ENCODE data around the gene IKZF2. TPM values are rescaled to one million over a fixed set of nuclear protein-coding genes. Genes with fewer than 3 reads are reported as not detected.

Gene IKZF2
- total RNA-seq, 2 donors from 2014 or later = 4.5 to 4.8 TPM

GRCh38 chr2:213017404-213017803 lies 134.0 kb downstream of the IKZF2 start:
- Histone ChIP-seq H3K36me3 (no peaks in the 10 kb centered on the region), H3K27ac (no peak overlapping the region), H3K9ac (ENCODE audit: low read depth in 2 of 2, low read length in 2 of 2) (no peak overlapping the region), H3K4me1 (no peaks in the 10 kb centered on the region), H3K4me3 (no peak overlapping the region), H3K27me3 (no peaks in the 10 kb centered on the region), H3K9me3 (no peaks in the 10 kb centered on the region)
- intact Hi-C loops (cut with DNase I) = no loop called here
- no peak for DNase-seq
- TF ChIP-seq CTCF (IDR thresholded peaks at IDR 0.05) = no peak

- DNase-seq = no peak
- H3K4me1 ChIP-seq = no peaks in the 10 kb centered on the region
- no peak overlapping the region for H3K4me3 ChIP-seq
- intact Hi-C loops (cut with DNase I) = no loop called here
- no peak overlapping the region for H3K27ac ChIP-seq
- H3K36me3 ChIP-seq = no peaks in the 10 kb centered on the region
- no peak overlapping the region for H3K9ac ChIP-seq (ENCODE audit: low read depth in 2 of 2, low read length in 2 of 2)
- no peaks in the 10 kb centered on the region for H3K27me3 ChIP-seq
- H3K9me3 ChIP-seq = no peaks in the 10 kb centered on the region
- TF ChIP-seq CTCF (IDR thresholded peaks at IDR 0.05) = no peak
Observed at GRCh38 chr2:213016984-213017351, 134.4 kb downstream of the IKZF2 start.

GRCh38 chr2:213016166-213016983 lies 135.0 kb downstream of the IKZF2 start:
- no peak for TF ChIP-seq CTCF (IDR thresholded peaks at IDR 0.05)
- Histone ChIP-seq H3K4me1 (no peaks in the 10 kb centered on the region), H3K36me3 (no peaks in the 10 kb centered on the region), H3K27ac (no peak overlapping the region), H3K4me3 (no peak overlapping the region), H3K9me3 (no peaks in the 10 kb centered on the region), H3K9ac (ENCODE audit: low read depth in 2 of 2, low read length in 2 of 2) (no peak overlapping the region), H3K27me3 (no peaks in the 10 kb centered on the region)
- DNase-seq = no peak
- intact Hi-C loops (cut with DNase I) = no loop called here

GRCh38 chr2:213015387-213016165 lies 135.8 kb downstream of the IKZF2 start:
- no peak for DNase-seq
- TF ChIP-seq CTCF (IDR thresholded peaks at IDR 0.05) = no peak
- Histone ChIP-seq H3K27ac (no peak overlapping the region), H3K27me3 (no peaks in the 10 kb centered on the region), H3K4me3 (no peak overlapping the region), H3K36me3 (no peaks in the 10 kb centered on the region), H3K9ac (ENCODE audit: low read depth in 2 of 2, low read length in 2 of 2) (no peak overlapping the region), H3K9me3 (no peaks in the 10 kb centered on the region), H3K4me1 (no peaks in the 10 kb centered on the region)
- intact Hi-C loops (cut with DNase I) = no loop called here

GRCh38 chr2:213013979-213014378 lies 137.4 kb downstream of the IKZF2 start:
- no peaks in the 10 kb centered on the region for H3K4me1 ChIP-seq
- H3K27ac ChIP-seq = no peak overlapping the region
- no peak overlapping the region for H3K9ac ChIP-seq (ENCODE audit: low read depth in 2 of 2, low read length in 2 of 2)
- H3K4me3 ChIP-seq = no peak overlapping the region
- no peaks in the 10 kb centered on the region for H3K36me3 ChIP-seq
- no peak for DNase-seq
- H3K9me3 ChIP-seq = no peaks in the 10 kb centered on the region
- H3K27me3 ChIP-seq = no peaks in the 10 kb centered on the region
- no peak for TF ChIP-seq CTCF (IDR thresholded peaks at IDR 0.05)
- intact Hi-C loops (cut with DNase I) = no loop called here
